Measurements from ENCODE around the gene CXCR3. TPM values are rescaled to one million over a fixed set of nuclear protein-coding genes. Genes with fewer than 3 reads are reported as not detected.

Gene CXCR3
- total and polyA plus RNA-seq, 8 donors: 0.17 to 1.7 (median 0.28) TPM; not detected in 2

- H3K4me3 ChIP-seq: no peak overlapping the region
- TF ChIP-seq CTCF (IDR thresholded peaks at IDR 0.05): no peak
- no peak for ATAC-seq
- H3K27ac ChIP-seq: no peak overlapping the region
- no peak for DNase-seq
- intact Hi-C loops (cut with DNase I): no loop called here
- H3K36me3 ChIP-seq: peaks cover 0 to 73% of the 10 kb centered on the region in 2 donors
- no peaks in the 10 kb centered on the region for H3K27me3 ChIP-seq
- H3K4me1 ChIP-seq: no peaks in the 10 kb centered on the region
- H3K9me3 ChIP-seq: no peaks in the 10 kb centered on the region
Observed at GRCh38 chrX:71609095-71609750, 9.1 kb downstream of the CXCR3 start.

- no peak for TF ChIP-seq CTCF (IDR thresholded peaks at IDR 0.05)
- H3K27ac ChIP-seq: no peak overlapping the region
- H3K4me1 ChIP-seq: no peaks in the 10 kb centered on the region
- H3K36me3 ChIP-seq: peaks cover 0 to 69% of the 10 kb centered on the region in 2 donors
- H3K9me3 ChIP-seq: no peaks in the 10 kb centered on the region
- intact Hi-C loops (cut with DNase I): no loop called here
- DNase-seq: no peak
- H3K4me3 ChIP-seq: no peak overlapping the region
- no peak for ATAC-seq
- H3K27me3 ChIP-seq: no peaks in the 10 kb centered on the region
Observed at GRCh38 chrX:71607488-71607887, 10.8 kb downstream of the CXCR3 start.

- no peaks in the 10 kb centered on the region for H3K27me3 ChIP-seq
- no peak overlapping the region for H3K4me3 ChIP-seq
- intact Hi-C loops (cut with DNase I): no loop called here
- no peaks in the 10 kb centered on the region for H3K9me3 ChIP-seq
- no peak overlapping the region for H3K27ac ChIP-seq
- no peaks in the 10 kb centered on the region for H3K4me1 ChIP-seq
- TF ChIP-seq CTCF (IDR thresholded peaks at IDR 0.05): no peak
- H3K36me3 ChIP-seq: peaks cover 0 to 66% of the 10 kb centered on the region in 2 donors
- ATAC-seq (no peak), DNase-seq (no peak)
Observed at GRCh38 chrX:71606536-71607216, 11.6 kb downstream of the CXCR3 start.

GRCh38 chrX:71604796-71605568, 13.3 kb downstream of the CXCR3 start:
- H3K27me3 ChIP-seq: no peaks in the 10 kb centered on the region
- H3K27ac ChIP-seq: no peak overlapping the region
- no peak for TF ChIP-seq CTCF (IDR thresholded peaks at IDR 0.05)
- no peak for DNase-seq
- intact Hi-C loops (cut with DNase I): no loop called here
- no peak overlapping the region for H3K4me3 ChIP-seq
- ATAC-seq: no peak
- peaks cover 0 to 68% of the 10 kb centered on the region in 2 donors for H3K36me3 ChIP-seq
- no peaks in the 10 kb centered on the region for H3K4me1 ChIP-seq
- H3K9me3 ChIP-seq: no peaks in the 10 kb centered on the region

GRCh38 chrX:71604141-71604540, 14.2 kb downstream of the CXCR3 start:
- DNase-seq (no peak), ATAC-seq (no peak)
- H3K27me3 ChIP-seq: no peaks in the 10 kb centered on the region
- no peak overlapping the region for H3K27ac ChIP-seq
- H3K4me1 ChIP-seq: no peaks in the 10 kb centered on the region
- TF ChIP-seq CTCF (IDR thresholded peaks at IDR 0.05): no peak
- no peaks in the 10 kb centered on the region for H3K9me3 ChIP-seq
- H3K4me3 ChIP-seq: no peak overlapping the region
- intact Hi-C loops (cut with DNase I): no loop called here
- H3K36me3 ChIP-seq: peaks cover 0 to 65% of the 10 kb centered on the region in 2 donors
